T-helper 2 cell (primary cell): ENCODE measurements around the gene GNL1.

Experiments
- DNase-seq, 5 experiments: peaks; one replicate each; pipeline versions ENCODE4 v3.0.0 to v3.0.0-alpha.2; 2012 to 2022
- total RNA-seq, 2 donors: gene quantifications; one replicate each; lab custom pipeline; 2026; lab: John Stamatoyannopoulos, UW

The GNL1 gene, protein sequence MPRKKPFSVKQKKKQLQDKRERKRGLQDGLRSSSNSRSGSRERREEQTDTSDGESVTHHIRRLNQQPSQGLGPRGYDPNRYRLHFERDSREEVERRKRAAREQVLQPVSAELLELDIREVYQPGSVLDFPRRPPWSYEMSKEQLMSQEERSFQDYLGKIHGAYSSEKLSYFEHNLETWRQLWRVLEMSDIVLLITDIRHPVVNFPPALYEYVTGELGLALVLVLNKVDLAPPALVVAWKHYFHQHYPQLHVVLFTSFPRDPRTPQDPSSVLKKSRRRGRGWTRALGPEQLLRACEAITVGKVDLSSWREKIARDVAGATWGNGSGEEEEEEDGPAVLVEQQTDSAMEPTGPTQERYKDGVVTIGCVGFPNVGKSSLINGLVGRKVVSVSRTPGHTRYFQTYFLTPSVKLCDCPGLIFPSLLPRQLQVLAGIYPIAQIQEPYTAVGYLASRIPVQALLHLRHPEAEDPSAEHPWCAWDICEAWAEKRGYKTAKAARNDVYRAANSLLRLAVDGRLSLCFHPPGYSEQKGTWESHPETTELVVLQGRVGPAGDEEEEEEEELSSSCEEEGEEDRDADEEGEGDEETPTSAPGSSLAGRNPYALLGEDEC
- total RNA-seq, result 176 to 221 reads per million in 2 donors

DNA sequence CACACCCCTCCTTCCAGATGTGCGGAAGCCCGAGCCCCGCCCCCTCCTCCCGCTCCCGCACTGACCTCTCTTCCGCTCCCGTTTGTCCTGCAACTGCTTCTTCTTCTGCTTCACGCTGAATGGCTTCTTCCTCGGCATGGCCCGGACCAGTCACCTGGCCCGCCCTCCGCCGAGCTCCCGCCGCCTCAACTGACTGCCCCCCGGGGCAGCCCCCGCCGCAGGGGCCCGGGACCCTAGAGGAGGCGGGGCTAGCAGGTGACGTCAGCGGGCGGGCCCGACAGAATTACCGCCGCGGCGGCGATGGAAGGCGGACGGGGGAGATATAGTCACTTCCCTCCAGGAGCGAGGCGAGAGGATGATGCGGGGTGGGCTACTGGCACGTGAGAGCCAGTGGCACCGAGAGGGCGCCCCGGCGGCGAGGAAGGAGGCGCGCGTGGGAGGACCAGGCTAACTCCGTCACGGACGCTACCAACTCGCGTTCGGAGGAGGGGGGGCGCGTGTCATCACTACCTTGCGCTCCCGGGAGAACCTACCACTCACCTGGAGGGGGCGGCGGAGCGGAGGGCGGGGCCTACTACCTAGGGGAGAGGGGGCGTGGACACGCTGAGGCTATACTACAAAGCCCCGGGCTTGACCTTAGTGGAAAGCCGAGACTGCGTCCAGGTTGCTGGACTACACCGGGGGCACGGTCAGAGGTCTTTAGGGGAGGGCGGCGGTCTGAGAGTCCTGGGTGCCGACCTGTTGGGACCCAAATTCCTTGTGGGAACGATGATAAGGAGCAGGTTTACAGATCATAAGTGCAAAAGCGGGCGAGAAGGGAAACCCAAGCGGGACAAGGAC is at the start of gene GNL1:
Gene GNL1 (minus strand): TSS at position 424 of the 840 bp plus-strand sequence. CDS start 286 bp downstream, at position 138.
- peak; percentile 97 to 100 (median 99) for DNase-seq

DNA sequence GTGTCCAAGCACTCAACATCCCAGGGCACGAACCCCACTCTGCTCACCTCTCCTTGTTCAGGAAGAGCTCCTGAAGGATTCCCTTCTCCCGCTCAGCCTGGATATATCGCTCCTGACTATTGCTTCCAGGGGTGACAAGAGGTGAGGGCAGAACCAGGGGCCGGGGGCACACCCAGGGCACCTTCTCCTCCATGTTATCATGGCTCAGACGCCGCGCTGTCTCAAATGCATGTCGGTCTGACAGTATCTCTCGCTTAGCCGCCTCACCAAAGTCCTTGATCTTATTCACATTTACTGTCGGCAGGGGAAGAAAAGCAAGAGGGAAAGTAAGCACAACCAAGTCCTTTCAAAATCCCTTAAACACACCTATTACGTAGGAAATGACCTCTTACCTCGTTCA is 47.7 kb upstream of the GNL1 start:
- no peak for DNase-seq

DNA sequence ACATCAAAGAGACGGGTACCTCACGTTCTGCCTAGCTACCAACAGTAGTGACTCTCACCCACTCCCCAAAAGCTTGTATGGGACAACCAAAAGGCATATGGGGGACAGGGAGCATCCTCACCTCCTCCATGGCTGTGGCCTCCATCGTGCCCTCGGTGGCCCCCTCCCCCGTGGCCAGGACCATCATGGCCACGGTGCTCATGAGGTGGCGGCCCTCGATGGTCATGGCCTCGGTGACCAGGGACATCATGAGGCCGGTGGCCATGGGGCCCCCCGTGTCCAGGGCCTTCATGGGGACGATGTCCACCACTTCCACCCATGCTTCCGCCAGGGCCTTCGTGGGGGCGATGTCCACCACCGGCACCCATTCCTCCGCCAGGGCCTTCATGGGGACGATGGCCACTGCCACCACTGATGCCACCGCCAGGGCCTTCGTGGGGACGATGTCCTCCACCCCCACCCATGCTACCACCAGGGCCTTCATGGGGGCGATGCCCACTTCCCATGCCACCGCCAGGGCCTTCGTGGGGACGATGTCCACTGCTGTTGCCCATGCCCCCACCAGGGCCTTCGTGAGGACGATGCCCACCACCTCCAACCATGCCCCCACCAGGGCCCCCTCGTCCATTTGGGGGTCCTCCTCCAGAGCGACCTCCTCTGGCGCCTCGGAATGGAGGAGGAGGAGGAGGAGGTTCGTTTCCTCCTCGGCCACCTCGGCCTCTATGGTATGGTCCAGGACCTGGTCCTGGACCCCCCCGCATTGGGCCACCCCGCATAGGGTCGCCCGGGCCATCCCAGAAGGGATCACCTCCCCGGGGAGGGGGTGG is 45.7 kb upstream of the GNL1 start:
- DNase-seq, result no peak

DNA sequence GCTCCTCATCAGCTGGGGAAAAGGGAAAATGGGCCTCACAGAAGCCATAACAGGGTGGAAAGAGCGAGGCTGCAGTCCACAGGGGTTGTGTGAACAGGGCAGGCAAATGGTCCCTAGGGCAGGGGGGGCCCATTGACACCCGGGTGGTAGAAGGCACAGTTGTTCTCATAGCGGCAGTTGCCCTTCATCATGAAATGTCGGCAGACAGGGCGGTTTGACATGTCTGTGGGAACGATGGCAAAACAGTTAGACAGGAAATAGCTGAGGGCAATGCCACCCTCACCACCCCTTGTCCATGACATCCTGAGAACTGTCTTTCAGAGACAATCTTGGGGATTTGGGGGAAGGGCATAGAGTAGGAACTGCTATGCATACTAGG is 45.1 kb upstream of the GNL1 start:
- DNase-seq, result peak in 2 of 5 experiments; percentile 22 to 43

DNA sequence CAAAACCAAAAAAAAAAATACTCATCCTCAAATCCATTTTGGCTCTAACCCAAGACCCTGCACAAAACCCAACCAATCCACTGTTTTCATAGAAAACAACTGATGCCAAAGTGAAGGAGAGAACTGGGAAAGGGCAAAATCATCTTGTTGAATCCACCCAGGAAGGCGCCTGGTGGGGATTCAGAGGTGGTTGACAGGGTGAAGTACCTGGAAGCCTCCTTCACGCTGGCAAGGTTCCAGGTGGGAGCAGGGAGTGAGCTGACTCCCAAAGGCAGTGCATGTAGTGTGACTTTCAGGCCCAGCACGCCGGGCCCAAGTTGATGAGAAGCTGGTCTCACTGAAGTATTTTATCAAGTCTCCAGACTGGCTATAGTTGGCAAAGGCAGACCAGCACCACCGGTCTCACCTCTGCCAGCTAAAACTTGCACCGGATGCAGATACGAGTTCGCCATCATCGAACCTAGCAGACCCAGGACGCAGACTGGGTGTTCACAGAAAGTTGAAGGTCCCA is 44.2 kb upstream of the GNL1 start:
- DNase-seq, result no peak

DNA sequence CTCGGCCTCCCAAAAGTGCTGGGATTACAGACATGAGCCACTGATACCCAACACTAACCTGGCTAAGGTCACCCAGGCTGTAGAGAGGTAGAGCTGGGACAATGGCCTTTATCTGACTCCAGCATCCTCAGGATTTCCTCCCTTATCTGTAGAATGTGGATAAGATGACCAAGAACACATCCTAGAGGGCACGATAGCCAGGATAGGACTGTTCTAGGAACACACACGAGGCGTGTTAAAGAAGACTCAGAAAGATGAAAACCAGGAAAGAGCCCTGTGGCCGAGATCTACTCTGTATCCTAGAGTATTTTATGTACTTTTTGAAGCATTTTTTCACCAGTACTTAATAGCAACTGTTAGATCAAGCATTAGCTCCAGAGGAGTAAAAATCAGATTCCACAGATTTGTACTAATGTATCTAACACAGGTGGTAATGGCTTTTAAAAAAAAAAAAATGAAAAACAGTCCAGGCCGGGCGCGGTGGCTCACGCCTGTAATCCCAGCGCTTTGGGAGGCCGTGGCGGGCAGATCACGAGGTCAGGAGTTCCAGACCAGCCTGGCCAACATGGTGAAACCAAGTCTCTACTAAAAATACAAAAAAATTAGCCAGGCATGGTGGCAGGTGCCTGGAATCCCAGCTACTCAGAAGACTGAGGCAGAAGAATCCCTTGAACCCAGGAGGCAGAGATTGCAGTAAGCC is 43.5 kb upstream of the GNL1 start:
- no peak for DNase-seq

DNA sequence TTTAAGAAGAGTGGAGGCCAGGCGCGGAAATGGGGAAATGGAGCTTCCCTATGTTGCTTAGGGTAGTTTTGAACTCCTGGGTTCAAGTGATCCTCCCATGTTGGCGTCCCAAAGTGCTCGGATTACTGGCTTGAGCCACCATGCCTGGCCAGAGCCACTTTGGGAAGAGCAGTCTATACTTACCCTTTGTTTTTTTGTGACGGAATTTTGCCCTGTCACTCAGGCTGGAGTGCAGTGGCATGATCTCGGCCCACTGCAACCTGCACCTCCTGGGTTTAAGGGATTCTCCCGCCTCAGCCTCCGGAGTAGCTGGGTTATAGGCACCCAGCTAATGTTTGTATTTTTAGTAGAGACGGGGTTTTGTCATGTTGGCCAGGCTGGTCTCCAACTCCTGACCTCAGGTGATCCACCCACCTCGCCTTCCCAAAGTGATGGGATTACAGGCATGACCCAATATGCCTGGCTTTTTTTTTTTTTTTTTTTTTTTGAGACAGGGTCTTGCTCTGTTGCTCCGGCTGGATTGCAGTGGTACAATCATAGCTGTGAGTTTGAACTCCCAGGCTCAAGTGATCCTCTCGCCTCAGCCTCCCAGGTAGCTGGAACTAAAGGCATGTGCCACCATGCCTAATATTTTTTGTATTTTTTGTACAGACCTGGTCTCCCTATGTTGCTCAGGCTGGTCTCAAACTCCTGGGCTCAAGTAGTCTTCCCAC is 42.8 kb upstream of the GNL1 start:
- no peak for DNase-seq

DNA sequence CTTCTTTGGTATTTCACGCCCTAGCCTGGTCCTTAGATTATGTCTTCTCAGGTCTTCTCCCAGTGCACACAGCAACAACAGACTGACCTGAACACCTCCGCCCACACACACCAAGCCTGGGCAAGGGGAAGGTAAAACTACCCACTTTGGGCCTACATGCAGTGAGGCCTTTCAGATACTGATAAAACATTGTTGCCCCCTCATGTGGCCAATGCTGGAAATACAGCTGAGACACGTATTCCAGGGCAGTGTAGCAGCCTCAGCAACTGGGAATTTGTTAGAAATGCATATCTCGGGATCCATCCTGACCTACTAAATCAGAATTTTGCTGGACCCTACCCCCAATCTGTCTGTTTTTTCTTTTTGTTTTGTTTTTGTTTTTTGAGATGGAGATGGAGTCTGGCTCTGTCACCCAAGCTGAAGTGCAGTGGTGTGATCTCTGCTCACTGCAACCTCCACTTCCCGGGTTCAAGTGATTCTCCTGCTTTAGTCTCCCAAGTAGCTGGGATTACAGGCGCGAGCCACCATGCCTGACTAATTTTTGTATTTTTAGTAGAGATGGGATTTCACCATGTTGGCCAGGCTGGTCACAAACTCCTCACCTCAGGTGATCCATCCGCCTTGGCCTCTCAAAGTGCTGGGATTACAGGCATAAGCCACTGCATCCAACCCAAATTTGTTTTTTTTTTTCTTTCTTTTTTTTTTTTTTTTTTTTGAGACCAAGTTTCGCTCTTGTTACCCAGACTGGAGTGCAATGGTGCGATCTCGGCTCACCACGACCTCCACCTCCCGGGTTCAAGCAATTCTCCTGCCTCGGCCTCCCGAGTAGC is 41.2 kb upstream of the GNL1 start:
- peak; percentile 33 to 74 (median 64) for DNase-seq

DNA sequence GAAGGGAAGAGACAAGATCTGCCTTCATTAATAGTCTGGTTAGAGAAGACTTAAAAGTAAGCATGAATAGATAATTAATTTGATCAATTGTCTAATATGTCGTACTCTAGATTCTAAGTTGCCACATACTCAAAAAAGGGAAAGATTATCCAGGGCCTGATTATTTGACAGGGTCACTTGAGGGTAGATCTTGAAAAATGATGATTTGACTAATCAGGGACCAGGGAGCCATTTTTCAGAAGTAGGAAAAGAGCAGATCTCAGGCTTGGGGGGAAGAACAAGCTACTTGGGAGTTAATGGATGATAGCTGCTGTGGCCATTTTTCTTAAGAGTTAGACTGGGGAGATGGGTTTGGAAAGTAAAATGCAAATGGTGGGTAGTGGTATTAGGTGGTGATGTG is 36.0 kb upstream of the GNL1 start:
- DNase-seq, result no peak

DNA sequence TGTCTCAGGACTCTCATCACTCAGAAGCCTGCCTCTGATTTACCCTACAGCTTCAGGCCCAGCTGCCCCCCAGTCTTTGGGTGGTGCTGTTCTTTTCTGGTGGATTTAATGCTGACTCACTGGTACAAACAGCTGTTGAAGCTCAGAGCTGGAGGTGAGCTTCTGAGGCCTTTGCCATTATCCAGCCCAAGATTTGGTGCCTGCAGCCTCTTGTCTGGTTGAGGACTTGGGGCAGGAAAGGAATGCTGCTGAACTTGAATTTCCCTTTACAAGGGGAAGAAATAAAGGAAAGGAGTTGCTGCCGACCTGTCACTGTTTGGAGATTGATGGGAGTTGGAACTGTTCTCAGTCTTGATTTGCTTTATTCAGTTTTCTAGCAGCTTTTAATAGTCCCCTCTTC is 34.7 kb upstream of the GNL1 start:
- DNase-seq, result no peak

DNA sequence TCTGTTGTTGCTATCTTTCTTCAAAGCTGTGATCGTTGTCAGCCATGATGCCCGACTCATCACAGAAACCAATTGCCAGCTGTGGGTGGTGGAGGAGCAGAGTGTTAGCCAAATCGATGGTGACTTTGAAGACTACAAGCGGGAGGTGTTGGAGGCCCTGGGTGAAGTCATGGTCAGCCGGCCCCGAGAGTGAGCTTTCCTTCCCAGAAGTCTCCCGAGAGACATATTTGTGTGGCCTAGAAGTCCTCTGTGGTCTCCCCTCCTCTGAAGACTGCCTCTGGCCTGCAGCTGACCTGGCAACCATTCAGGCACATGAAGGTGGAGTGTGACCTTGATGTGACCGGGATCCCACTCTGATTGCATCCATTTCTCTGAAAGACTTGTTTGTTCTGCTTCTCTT is 34.2 kb upstream of the GNL1 start:
- DNase-seq, result no peak

DNA sequence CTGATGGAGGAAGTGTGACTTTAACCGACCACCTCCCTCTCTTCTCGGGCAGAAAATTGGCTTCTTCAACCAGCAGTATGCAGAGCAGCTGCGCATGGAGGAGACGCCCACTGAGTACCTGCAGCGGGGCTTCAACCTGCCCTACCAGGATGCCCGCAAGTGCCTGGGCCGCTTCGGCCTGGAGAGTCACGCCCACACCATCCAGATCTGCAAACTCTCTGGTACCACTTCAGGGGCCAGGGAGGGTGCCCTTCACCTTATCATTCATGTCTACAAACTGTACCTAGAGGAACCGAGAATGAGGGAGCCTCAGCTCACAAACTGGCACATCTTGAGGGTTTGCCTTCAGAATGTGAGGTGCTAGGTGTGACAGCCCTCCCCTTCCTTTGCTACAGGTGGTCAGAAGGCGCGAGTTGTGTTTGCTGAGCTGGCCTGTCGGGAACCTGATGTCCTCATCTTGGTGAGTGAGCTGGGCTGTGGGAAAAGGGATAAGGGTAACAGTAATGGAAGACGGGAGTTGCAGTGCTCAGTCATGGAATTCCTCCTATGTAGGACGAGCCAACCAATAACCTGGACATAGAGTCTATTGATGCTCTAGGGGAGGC is 33.6 kb upstream of the GNL1 start:
- DNase-seq, result no peak

DNA sequence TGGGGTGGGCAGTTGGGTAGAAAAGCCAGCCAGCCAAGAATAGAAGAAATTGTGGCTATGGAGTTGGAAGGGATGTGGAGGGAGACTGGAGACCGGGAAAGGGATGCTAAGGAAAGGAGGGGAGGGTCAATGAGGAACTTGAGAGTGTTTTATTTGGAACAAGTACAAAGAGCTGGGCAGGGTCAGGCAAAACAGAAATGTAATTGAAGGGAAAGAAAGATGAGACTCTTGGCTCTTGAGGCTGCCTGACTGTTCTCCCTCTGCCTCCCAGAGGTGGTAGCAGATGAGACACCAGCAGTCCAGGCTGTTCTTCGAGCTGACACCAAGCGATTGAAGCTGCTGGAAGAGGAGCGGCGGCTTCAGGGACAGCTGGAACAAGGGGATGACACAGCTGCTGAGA is 27.6 kb upstream of the GNL1 start:
- no peak for DNase-seq

DNA sequence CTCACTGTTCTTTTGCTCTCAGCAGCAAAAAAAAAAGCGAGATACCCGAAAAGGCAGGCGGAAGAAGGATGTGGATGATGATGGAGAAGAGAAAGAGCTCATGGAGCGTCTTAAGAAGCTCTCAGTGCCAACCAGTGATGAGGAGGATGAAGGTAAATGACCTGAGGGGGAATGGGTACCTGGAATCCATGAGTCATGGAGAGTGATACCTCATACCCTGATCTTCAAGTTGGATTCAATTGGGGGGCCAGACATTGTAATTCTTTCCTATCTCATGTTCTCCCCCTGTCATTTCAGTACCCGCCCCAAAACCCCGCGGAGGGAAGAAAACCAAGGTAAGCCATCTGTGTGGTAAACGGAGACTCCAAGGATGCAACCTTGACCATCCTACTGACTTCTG is 21.8 kb upstream of the GNL1 start:
- no peak for DNase-seq

DNA sequence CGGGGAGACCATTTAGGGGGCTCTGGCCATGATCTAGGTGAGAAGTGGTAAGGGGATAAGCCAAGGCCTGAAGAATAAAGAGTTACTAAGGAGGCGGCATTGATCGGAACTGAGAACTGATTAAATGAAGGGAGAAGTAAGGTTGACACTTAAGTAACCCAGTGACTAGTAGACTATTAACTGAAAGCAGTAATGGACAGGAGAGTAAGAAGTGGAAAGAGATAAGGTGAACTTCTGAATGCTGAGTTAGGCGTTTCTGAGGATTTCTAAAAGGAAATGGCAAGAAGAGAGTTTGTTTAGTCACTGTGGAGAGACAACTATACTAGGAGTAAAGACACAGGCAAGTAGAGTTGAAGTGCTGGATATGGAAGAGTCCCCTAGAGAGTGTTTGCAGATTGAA is 16.8 kb upstream of the GNL1 start:
- no peak for DNase-seq

DNA sequence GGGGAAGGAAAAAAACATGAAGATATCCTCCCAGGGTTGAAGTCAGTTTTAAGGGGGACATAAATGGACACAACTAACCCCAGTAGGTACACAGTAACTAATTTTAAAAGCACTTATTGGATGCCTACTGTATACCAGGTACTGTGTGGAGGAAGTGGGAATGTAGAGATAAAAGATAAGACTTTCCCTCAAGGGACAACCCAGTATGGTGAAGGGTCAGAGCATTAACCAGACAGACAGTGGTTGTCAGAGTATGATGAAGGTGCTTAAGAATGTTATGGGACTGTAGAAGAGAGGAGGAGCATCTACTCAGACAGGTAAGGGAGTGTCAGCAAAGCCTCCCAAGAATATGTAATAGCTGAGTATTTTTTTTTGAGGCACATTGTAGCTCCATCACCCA is 15.9 kb upstream of the GNL1 start:
- DNase-seq, result no peak

DNA sequence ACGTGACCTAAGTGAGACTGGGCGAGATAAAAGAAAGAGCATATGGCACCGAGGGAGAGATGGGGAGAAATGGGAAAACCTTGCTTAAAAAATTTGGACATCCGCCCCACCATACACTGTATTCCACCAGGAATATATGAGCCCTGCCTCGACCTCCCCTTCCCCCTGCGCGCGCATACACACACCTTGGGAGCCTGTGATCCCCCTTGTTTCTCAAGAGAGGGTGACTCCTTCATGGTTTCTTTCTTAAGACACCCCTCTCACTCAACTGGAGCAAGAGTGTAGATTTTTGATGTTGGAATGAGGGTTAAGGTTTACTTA is 15.4 kb upstream of the GNL1 start:
- peak in 1 of 5 experiments; percentile 12 for DNase-seq

DNA sequence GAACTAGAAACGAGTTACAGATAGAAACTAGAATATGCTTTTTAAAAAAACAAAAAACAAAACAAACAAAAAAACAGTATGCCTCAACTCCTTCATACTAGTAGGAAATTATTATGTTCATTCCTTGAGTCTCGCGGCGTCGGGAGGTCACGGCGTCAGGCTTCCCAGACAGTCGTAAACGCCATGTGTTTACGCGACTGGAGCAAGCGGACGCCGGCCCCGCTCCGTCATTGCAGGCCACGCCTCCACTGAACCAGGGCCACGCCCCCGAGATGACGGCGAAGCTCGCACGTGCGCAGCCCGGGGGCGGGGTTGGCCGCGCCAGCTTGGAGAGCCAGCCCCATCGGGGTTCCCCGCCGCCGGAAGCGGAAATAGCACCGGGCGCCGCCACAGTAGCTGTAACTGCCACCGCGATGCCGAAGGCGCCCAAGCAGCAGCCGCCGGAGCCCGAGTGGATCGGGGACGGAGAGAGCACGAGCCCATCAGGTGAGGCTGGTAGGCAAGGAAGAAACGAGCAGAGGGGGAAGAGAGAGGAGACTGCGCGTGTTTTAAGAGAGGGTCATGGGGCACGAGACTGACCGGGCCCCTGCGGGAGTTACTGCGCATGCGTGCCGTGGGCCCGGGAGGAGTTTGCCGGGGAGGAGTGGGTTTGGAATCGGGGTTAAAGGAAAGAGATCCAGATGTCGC is 14.9 kb upstream of the GNL1 start, which contains the start of gene ABCF1:
Gene ABCF1 (plus strand): TSS at position 368 of the 687 bp plus-strand sequence. CDS start 46 bp downstream, at position 414.
- DNase-seq, result peak; percentile 98 to 100 (median 99)

DNA sequence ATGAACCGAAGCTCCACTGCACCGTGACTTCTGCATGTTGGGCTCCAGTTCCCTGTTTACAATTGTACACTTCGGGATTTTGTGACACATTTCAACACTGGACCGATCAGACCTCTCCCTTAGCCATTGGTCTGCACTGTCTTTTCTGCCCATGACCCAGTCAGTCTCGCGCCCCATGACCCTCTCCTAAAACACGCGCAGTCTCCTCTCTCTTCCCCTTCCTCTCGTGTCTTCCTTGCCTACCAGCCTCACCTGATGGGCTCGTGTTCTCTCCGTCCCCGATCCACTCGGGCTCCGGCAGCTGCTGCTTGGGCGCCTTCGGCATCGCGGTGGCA is 14.4 kb upstream of the GNL1 start:
- DNase-seq, result peak in 1 of 5 experiments; percentile 6
